GM18867 (cell line): ENCODE measurements around the gene ATP5MC3.
A peak's percentile ranks its signal among the peaks of the same experiment; 100 is the strongest.
"Not testable (repeated sequence)": the region's sequence is repeated elsewhere in the genome, so short reads cannot be mapped to it uniquely, and the experiment has no call there.

Experiments used
- ATAC-seq: cut with Tn5 transposase; IDR thresholded peaks from one replicate; pipeline ENCODE4 v1.9.1; 2021; ENCODE audit warnings: mild to moderate bottlenecking, moderate library complexity; ENCODE audit not compliant: unreplicated experiment

The ATP5MC3 gene

DNA sequence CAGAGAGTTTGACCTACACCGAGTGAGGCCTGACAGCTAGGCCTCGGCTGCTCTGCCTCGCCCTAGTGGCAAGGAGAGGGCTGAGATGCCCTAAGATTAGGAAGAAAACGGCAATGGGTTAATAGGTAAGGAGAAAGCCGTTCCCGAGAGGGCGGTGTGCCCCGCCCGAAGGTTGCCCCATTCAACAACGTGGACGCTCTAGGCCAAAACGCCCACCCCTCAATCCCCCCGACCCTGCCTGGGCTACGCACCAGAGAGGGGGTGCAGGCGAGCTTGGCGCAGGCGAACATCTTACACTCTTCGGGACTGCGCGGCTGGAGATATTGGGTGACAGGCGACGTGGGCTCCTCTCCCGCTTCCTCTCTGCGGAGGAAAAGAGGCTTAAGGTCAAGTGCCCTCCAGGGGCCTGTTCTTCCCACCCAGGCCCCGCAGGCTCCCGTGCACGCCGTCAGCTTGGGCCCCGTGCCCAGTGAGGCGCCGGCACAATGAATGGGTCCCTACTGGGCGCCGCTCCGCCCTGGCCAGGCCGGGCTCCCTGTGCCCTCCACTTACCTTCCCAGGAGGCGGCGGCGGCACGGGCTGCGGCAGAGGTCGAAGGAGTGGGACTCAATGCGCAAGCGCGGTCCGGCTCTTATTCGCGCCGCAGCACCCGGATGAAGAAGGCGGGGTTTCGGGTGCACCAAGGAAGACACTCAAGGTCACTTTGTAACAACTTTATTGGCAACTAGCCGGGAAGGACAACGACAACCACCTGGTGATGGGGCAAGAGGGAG, at the start of gene ATP5MC3:
Gene ATP5MC3, minus strand, starts transcription at position 607 of the 773 bp plus-strand sequence. Its CDS starts 317 bp downstream, at position 290.
- ATAC-seq = peak; percentile 88

DNA sequence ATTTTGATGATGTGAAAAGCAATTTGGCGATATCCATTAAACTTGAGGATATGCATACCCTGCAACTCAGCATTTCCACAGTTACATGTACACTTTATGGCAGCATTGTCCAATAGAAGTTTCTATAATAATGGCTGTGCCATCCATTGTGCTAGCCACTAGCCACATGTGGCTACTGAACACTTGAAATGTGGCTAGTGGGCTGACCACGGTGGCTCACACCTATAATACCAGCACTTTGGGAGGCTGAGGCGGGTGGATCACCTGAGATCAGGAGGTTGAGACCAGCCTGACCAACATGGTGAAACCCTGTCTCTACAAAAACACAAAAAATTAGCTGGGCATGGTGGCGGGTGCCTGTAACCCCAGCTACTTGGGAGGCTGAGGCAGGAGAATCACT, 47.1 kb upstream of the ATP5MC3 start:
- ATAC-seq = not testable (repeated sequence)

DNA sequence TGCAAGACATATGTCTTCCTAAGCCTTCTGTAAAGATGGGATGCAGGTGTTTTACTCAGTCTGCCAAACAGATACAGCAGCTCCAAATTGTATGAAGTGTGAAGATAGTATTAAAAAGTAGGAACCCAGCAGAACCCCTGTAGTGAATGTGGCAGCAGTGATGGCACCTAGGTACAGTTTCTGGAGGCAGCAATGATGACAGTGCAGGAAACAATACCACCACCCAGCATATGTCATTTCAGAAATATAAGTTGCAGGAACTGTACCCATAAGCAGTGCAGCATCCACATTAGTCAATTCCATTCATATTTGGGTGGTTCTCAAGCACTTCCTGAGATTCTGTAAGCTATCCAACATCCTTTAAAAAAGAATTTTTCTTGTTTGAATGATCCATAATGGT, 46.7 kb upstream of the ATP5MC3 start:
- ATAC-seq = no peak

DNA sequence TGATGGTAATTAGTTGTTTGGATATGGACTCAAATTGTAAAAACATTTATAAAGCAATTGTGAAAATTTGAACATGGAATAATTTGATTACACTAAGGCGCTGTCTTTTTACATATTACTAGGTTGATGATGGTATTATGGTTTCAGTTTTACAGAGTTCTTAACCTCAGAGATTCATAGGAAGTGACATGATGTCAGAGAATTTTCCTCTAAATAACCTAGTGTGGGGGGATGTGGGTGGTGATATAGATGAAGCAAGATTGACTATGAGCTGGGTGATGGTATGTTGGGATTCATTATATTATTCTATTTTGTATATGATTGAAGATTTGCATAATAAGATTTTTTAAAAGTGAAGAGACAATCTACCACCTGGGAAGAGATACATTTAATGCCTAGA, 45.9 kb upstream of the ATP5MC3 start:
- no peak for ATAC-seq

DNA sequence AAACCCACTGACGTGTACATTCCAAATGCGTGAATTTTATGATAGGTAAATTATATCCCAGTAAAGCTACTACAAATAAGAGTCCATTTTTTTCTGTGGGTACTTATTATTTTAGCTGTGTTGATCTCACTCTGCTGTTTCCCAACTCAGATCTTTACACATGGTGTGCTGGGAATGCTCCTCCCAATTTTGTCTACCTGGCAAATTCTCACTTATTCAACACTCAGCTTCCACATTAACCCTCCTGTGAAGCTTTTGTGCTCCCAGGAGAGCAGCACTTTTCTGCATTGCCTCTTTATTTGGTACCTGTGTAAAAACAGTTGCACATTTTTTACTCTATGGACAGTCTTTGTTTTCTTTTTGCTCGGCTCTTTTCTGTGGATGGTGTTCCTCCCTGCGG, 38.6 kb upstream of the ATP5MC3 start:
- no peak for ATAC-seq

DNA sequence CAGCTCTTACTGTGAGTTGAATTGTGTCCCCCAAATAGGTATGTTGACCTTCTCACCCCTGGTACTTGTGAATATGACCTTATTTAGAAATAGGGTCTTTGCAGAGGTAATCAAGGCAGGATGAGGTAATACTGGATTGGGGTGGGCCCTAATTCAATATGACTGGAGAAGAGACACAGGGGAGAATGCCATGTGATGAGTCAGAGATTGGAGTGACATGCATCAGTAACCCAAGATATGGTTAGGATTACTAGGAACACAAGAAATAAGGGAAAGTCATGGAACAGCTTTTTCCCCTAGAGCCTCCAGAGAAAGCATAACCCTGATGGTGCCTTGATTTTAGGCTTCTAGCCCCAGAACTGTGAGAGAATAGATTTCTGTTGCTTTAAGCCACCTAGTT, 37.0 kb upstream of the ATP5MC3 start:
- no peak for ATAC-seq

DNA sequence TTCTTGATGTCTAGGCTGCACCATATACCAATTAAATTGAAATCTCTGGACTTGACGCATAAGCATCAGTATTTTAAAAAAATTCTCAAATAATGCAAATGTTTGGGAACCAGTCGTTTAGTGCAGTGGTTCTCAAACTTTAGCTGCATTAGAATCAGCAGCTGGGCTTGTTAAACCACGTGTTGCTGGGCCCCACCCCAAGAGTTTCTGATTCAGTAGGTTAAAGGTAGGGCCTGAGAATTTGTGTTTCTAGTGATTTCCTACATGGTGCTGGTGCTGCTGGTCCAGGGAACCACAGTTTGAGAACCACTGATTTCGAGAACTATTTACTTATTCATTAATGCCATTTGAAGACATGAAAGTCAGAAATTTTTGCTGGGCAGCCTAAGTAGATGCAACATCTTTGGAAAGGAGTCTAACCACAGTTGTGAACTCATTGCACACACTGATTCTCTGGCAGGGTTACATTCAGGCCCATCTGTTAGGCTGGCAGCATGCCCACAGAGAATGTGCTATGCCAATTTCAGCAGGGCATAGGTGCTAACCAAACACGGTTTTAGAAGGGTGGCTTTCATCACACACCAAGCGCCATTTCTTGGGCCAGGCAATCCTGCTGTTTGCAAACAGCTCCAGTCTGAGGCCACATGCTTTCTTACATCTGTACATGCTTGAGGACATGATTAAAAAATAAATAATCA, 26.4 kb upstream of the ATP5MC3 start:
- ATAC-seq = no peak

DNA sequence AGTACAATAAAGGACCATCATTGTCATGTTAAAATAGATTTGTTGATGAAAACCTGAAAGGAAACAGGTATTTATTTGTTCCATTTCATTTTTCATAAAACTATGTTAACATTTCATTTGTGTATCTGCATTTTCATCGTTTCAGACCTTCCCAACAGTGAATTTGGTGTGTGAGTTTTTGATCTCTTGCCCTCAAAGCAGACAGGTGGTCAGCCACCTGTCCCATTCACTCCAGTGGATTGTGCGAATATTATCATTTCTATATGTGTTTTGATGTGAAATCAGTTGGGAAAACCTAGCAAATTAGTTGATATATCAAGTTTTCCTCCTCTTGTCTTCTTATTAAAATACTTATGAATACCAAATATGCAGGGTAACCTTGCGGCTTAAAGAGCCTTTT, 25.4 kb upstream of the ATP5MC3 start:
- no peak for ATAC-seq

DNA sequence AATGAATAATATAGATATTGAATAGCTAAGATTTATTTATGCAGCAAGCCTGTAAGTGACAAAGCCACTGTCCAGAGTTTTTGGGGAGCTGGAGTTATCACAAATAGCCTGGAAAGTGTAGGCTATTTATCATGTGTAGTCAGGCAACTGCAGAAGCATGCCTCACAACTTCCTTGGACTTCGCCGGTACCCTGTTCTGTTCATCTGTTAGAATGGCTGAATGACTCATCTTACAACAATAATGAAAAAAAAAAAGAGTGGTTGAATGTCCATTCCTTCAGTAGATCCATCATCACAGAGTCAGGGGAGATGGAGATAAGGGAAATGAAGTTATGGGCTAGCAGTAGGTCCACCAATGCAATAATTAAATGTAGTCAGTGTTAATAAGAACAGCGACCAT, 24.0 kb upstream of the ATP5MC3 start:
- ATAC-seq = no peak

DNA sequence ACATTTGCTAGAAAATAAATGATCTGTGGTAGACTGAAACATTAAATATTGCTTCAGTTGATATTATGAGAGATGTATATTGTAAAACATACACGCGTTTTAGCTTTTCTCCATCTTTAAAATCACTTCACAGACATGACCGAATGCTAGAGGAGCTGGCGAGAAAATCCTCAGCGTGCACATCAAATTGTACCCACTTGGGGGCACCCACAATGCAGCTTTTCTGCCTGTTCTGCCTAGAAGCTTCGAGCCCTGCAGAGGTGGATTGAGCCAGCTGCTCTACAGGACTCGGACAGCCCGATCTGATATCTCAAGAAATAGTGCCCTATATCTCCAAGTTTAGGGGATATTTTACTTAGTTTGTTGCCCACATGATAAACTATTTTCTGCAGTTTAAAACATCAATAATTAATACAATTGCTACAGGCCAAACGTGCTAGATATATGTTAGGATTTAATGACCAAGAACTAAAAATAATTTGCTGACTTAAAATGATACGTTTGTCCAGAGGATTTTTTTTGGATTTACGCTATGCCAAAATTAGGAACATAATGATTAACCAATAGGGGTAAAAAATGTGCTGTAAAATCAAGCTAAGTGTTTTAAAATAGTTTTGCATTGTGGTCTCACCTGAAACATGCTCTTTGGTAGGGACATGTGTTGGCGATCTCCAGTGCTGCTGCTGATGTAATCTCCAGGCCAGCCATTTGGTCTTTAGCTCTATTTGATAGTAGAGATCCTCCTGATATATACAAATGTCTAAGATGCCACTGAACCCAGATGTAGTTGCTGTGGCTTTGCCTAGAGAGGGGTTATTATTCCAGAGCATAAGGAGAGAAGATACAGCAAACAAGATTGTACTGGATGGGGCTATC, 22.3 kb upstream of the ATP5MC3 start:
- ATAC-seq = peak; percentile 95

DNA sequence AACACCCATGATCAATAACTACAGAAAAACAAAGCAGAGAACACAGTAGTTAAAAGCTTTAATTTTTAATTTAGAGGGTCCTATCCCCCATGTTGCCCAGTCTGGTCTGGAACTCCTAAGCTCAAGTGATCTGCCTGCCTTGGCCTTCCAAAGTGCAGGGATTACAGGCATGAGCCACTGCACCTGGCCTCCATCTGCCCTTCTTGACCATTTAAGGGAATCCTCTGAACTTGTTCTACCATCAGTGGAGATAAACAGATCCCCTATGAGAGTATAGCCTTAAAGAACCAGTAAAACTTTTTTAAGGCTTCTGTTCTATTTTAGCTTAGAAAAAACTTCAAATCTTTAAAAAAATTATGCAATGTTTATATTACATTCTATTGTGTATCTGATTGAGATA, 13.5 kb upstream of the ATP5MC3 start:
- no peak for ATAC-seq

DNA sequence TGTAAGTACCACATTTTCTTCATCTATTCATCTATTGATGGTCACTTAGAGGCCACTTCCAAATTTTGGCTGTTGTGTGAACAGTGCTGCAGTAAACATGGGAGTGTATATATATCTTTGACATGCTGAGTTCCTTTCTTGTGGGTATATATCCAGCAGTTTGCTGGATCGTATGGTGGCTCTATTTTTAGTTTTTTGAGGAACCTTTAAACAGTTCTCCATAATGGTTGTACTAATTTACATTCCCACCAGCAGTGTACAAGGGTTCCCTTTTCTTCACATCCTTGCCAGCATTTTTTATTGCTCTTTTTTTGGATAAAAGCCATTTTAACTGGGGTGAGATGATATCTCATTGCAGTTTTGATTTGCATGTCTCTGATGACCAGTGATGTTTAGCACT, 7.3 kb upstream of the ATP5MC3 start:
- ATAC-seq = no peak

DNA sequence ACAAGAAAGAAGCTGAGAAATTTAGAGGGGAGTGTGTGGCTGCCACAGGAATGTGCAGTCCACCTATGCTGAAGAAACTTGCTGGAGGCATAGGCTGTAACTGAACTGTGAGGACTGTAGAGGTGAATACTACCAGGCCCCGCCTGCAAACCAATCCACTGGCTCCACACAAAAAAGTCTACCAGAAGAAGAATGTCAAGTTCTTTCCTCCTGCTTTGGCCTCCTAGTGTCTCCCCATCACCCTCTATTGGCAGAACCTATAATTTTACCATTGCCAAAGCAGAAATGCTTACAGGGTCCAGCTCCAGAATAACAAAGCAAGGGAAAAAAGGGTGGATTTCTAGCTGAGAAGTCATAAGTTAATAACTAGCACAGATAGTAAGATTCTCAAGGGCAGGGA, 5.9 kb upstream of the ATP5MC3 start:
- peak; percentile 95 for ATAC-seq

DNA sequence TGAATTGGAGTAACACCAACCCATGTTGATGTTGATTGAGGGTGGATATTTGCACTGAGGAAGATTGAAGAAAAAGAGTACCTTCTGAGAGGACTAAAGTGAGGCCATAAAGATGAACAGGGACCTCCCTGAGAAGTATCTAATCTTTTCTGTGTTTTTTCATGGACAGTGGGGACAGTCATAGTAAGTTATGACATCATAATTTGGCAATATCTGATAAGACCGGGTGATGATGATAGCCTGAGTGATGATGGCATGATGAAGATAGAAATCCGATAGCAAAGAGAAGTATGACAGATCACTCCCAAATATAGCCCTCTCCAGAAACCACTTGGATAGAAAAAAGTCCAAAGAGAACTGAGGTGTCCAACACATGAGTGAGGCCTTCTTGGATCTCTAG, 2.2 kb upstream of the ATP5MC3 start:
- no peak for ATAC-seq

DNA sequence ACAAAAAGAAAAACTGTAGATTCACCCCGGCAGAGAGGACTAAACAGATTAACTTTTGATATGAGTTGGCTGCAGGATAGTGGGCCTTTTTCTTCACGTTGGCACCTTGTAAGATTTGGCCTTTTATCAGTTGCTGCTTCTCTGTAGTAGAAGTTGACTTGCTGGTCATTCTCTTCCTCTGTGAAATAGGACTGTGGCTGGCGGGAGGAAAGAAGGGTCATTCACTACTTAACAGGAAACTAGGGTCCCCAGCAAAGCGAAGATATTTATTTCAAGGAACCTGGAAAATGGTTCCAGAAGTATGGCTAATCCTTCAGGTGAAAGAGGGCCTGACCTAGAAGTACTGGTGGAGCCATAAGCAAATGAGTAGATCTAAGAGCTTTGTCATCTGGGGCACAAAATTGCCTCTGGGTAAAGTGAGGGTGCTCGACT, 383 bp upstream of the ATP5MC3 start:
- ATAC-seq = no peak

DNA sequence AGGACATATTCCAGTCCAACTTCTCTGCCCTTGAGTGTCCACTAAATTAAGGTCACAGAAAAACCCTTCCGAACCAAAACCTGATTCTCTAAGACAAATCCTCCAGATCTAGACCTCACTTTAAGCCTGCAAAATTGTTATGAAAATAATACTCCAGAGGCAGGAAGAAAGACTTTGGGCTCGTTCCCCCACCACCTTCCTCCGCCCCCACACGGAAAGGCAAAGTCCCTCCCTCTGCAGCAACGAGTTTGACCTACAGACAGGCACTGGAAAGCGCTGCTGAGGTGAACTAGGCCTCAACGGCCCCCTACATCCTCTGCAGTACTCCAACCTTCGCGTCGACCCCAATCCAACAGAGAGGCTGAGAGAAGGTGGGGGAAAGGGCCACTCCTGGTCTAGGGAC, 808 bp downstream of the ATP5MC3 start:
- peak; percentile 59 for ATAC-seq

DNA sequence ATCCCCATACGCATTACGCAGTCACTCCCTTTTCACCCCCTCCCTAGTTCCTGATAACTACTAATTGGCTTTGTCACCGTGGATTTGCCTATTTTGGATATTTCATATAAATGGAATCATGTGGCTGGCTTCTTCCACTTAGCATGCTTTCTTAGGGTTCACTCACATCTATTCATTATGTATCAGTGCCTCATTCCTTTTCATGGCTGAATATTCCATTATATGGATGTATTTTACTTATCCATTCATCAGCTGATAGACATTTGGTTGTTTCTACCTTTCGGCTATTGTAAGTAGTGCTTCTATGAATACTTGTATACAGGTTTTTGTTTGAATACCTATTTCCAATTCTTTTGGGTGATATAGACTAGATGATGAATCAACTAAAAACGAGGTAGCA, 4.9 kb downstream of the ATP5MC3 start:
- no peak for ATAC-seq

DNA sequence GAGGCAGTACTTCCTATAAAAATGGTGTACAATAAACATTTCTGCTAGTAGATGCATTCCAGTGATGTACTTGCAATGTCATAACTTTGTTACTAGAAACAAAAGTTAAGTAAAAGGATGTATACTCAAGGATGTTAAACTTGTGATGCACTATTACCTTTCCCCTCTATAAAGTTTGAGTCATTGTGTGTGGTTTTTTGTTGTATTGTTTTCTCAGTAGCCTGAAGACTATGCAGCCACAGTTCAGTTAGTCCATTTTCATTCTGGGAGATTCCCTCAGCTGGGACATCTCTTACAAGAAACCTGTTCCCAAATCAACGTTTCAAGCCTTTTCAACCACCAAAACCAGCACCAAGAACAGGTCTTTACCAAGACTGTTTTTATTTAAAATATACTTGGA, 5.6 kb downstream of the ATP5MC3 start:
- ATAC-seq = no peak

DNA sequence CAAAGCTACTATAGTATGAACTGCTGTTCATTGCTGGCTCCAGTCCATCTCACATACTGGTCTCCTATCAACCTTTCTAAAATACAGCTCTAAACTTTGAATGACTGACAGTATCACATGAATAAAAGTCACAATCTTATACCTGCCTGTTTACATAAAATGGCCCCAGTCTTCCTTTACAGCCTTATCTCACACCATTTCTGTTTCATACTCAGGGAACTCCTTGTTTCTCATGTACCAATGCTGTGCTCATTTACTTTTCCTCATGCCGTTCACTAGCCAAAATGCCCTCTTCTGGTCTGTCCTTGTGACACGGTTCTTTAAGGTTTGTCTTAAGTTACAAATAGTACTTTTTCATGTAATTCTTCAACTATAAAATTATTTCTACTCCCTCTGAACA, 6.2 kb downstream of the ATP5MC3 start:
- no peak for ATAC-seq

DNA sequence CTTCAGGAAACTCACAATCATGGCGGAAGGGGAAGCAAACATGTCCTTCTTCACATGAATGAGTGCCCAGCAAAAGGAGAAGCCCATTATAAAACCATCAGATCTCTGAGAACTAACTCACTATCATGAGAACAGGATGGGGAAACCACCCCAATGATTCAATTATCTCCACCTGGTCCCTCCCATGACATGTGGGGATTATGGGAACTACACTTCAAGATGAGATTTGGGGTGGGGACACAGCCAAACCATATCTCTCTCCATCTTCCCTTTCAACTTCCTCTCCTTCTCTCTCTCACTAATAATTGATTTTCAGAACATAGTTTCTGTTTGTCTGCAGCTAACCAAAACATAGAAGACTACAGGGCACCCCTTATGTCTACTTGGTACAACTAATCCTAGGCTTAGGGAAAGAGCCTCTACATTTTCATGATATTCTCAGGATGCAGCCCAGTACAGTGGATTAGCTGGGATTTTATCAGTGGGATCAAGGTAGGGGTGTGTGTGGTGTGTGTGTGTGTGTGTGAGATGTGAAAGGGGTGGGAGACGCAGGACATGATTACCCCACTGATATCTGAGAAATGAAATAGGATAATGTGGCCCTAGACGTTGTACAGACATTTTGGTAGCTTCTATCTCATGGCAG, 10.7 kb downstream of the ATP5MC3 start:
- no peak for ATAC-seq

DNA sequence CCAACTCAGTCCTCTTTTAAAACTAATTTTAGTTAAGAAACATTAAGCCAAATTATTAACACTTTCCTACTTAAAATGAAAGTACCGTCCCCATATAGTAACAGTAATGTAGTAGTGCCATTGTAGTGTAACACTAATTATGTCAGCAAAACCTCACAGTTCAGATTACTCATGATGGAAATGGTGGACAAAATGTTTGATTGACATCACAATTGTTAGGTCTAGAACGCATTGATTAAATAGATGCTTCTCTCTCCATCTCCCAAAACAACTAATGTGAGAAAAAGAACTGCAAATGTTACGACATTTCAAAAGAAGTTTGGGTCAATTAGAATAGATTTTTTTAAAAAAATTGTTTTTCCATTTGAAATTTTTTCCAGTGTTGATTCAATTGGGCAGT, 12.3 kb downstream of the ATP5MC3 start:
- ATAC-seq = no peak
